Brain microvascular endothelial cell (primary cell): ENCODE measurements around the gene DCLRE1A.

Experiments used
- DNase-seq: peaks from one replicate; pipeline ENCODE4 v3.0.0-alpha.2; 2020
- H3K27ac ChIP-seq: fragments of 250-450 bp; sonication (Bioruptor Pico); 2 replicates; pipeline ENCODE4 v1.5.1; 2020; ENCODE audit warnings: mild to moderate bottlenecking, moderate library complexity
- H3K27me3 ChIP-seq: fragments of 250-450 bp; sonication (Bioruptor Pico); replicated peaks from 2 replicates; pipeline ENCODE4 v1.5.1; 2020; ENCODE audit warnings: mild to moderate bottlenecking
- H3K36me3 ChIP-seq: fragments of 250-450 bp; sonication (Bioruptor Pico); replicated peaks from 2 replicates; pipeline ENCODE4 v1.5.1; 2020; ENCODE audit warnings: mild to moderate bottlenecking
- H3K4me3 ChIP-seq: 2 replicates; pipeline ENCODE4 v1.5.1; 2011; ENCODE audit warnings: low read depth, mild to moderate bottlenecking, control low read depth, low read length, moderate library complexity
- CTCF ChIP-seq: IDR thresholded peaks from 2 replicates; pipeline ENCODE4 v1.5.1; 2011; ENCODE audit warnings: low read depth, mild to moderate bottlenecking, moderate library complexity, low read length, control low read depth, inconsistent platforms; ENCODE audit errors: missing control alignments
- in situ Hi-C: cut with HindIII; loops from 2 replicates; pipeline ENCODE4 v1.10.0; 2017; ENCODE audit warnings: low sequenced_read_pairs, low pct_ligation_motif_present

Gene DCLRE1A

GRCh38 chr10:113854761-113855588 is 1.1 kb upstream of the DCLRE1A start:
- Histone ChIP-seq H3K4me3 (peak overlapping the region; percentile 83), H3K27me3 (no peaks in the 10 kb centered on the region), H3K36me3 (no peaks in the 10 kb centered on the region), H3K27ac (peak overlapping the region; percentile 76)
- DNase-seq = peak; percentile 41
- TF ChIP-seq CTCF = peak; percentile 17
- in situ Hi-C loops = no loop called here

GRCh38 chr10:113853578-113854012 is 287 bp downstream of the DCLRE1A start:
- Histone ChIP-seq H3K4me3 (peak overlapping the region; percentile 83), H3K36me3 (no peaks in the 10 kb centered on the region), H3K27ac (peak overlapping the region; percentile 76), H3K27me3 (no peaks in the 10 kb centered on the region)
- DNase-seq = no peak
- in situ Hi-C loops = no loop called here
- TF ChIP-seq CTCF = no peak

- TF ChIP-seq CTCF = no peak
- no peaks in the 10 kb centered on the region for H3K27me3 ChIP-seq
- H3K36me3 ChIP-seq = no peaks in the 10 kb centered on the region
- no peak overlapping the region for H3K4me3 ChIP-seq
- H3K27ac ChIP-seq = no peak overlapping the region
- in situ Hi-C loops = no loop called here
- DNase-seq = no peak
These were observed 3.9 kb downstream of the DCLRE1A start for GRCh38 chr10:113849946-113850345.

GRCh38 chr10:113849140-113849803 is 4.6 kb downstream of the DCLRE1A start:
- no peak for DNase-seq
- no peak overlapping the region for H3K27ac ChIP-seq
- in situ Hi-C loops = no loop called here
- no peaks in the 10 kb centered on the region for H3K27me3 ChIP-seq
- H3K36me3 ChIP-seq = no peaks in the 10 kb centered on the region
- H3K4me3 ChIP-seq = no peak overlapping the region
- TF ChIP-seq CTCF = no peak

- H3K27me3 ChIP-seq = no peaks in the 10 kb centered on the region
- TF ChIP-seq CTCF = no peak
These were observed 7.8 kb downstream of the DCLRE1A start for GRCh38 chr10:113846036-113846435.

More at GRCh38 chr10:113846036-113846435, 7.8 kb downstream of the DCLRE1A start:
- H3K4me3 ChIP-seq = no peak overlapping the region
- H3K27ac ChIP-seq = no peak overlapping the region
- in situ Hi-C loops = no loop called here
- DNase-seq = no peak
- H3K36me3 ChIP-seq = no peaks in the 10 kb centered on the region
